ENCODE data around the gene CPLANE1. TPM values are rescaled to one million over a fixed set of nuclear protein-coding genes. Genes with fewer than 3 reads are reported as not detected.

CPLANE1 gene
- total RNA-seq, 1 donor from 2014 or later, result 23.1 TPM

DNA sequence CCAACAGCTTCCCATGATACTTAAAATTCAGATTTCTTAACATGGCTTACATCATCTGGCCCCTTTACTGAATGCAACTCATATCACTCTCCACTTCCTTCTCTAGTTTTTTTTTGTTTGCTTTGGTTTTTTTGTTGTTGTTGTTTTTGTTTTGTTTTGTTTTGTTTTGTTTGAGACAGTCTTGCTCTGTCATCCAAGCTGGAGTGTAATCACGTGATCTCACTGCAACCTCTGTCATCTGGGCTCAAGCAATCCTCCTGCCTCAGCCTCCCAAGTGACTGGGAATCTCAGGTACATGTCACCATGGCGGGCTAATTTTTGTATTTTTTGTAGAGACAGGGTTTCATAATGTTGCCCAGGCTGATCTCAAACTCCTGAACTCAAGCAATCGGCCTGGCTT lies 41.4 kb downstream of the CPLANE1 start:
- TF ChIP-seq, protein P1, sequence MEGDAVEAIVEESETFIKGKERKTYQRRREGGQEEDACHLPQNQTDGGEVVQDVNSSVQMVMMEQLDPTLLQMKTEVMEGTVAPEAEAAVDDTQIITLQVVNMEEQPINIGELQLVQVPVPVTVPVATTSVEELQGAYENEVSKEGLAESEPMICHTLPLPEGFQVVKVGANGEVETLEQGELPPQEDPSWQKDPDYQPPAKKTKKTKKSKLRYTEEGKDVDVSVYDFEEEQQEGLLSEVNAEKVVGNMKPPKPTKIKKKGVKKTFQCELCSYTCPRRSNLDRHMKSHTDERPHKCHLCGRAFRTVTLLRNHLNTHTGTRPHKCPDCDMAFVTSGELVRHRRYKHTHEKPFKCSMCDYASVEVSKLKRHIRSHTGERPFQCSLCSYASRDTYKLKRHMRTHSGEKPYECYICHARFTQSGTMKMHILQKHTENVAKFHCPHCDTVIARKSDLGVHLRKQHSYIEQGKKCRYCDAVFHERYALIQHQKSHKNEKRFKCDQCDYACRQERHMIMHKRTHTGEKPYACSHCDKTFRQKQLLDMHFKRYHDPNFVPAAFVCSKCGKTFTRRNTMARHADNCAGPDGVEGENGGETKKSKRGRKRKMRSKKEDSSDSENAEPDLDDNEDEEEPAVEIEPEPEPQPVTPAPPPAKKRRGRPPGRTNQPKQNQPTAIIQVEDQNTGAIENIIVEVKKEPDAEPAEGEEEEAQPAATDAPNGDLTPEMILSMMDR (conservative IDR thresholded peaks at IDR 0.05), result no peak
- H3K4me1 Mint-ChIP-seq (ENCODE audit: unreplicated experiment), result no peaks in the 10 kb centered on the region
- no peak for DNase-seq (ENCODE audit: extremely low spot score, unreplicated experiment)
- H3K27ac Mint-ChIP-seq, result no peak overlapping the region
- H3K9me3 Mint-ChIP-seq, result no peaks in the 10 kb centered on the region
- H3K27me3 Mint-ChIP-seq, result no peaks in the 10 kb centered on the region
- H3K36me3 Mint-ChIP-seq, result peaks cover 26% of the 10 kb centered on the region
- no peak overlapping the region for H3K4me3 Mint-ChIP-seq

- Mint-ChIP-seq H3K4me1 (ENCODE audit: unreplicated experiment) (no peaks in the 10 kb centered on the region), H3K27ac (no peak overlapping the region), H3K9me3 (no peaks in the 10 kb centered on the region), H3K36me3 (peaks cover 21% of the 10 kb centered on the region), H3K27me3 (no peaks in the 10 kb centered on the region), H3K4me3 (no peak overlapping the region)
- no peak for DNase-seq (ENCODE audit: extremely low spot score, unreplicated experiment)
- TF ChIP-seq, protein P1 (conservative IDR thresholded peaks at IDR 0.05), result no peak
These were observed 42.4 kb downstream of the CPLANE1 start for GRCh38 chr5:37206736-37207135.

- no peak overlapping the region for H3K4me3 Mint-ChIP-seq
- TF ChIP-seq, protein P1 (conservative IDR thresholded peaks at IDR 0.05), result no peak
- H3K9me3 Mint-ChIP-seq, result no peaks in the 10 kb centered on the region
- H3K27ac Mint-ChIP-seq, result no peak overlapping the region
- H3K36me3 Mint-ChIP-seq, result peaks cover 11% of the 10 kb centered on the region
- no peaks in the 10 kb centered on the region for H3K4me1 Mint-ChIP-seq (ENCODE audit: unreplicated experiment)
- DNase-seq (ENCODE audit: extremely low spot score, unreplicated experiment), result no peak
- no peaks in the 10 kb centered on the region for H3K27me3 Mint-ChIP-seq
These were observed 50.3 kb downstream of the CPLANE1 start for GRCh38 chr5:37198842-37199241.

DNA sequence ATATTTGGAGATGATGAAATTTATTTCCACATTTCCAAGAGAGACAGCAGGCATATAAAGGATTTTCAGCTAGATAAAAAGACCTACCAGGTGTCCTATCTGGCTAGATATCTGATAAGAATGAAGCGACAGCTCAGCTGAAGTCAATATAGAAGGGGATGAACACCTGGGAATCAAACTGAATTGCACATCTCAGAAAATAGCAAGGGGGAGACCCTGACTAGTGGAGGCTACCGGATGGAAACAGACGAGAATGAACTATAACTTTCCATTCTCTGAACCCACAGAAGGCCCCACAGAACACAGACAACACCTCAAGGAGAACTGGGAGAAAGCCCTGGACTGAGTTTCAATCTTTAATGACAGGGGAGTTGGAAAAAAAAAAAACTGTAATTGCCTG lies 51.1 kb downstream of the CPLANE1 start:
- TF ChIP-seq, protein P1 (conservative IDR thresholded peaks at IDR 0.05), result no peak
- Mint-ChIP-seq H3K36me3 (peaks cover 11% of the 10 kb centered on the region), H3K4me3 (no peak overlapping the region), H3K27ac (no peak overlapping the region), H3K27me3 (no peaks in the 10 kb centered on the region), H3K4me1 (ENCODE audit: unreplicated experiment) (no peaks in the 10 kb centered on the region), H3K9me3 (no peaks in the 10 kb centered on the region)
- DNase-seq (ENCODE audit: extremely low spot score, unreplicated experiment), result no peak

GRCh38 chr5:37197340-37198050 lies 51.7 kb downstream of the CPLANE1 start:
- Mint-ChIP-seq H3K36me3 (peaks cover 11% of the 10 kb centered on the region), H3K4me1 (ENCODE audit: unreplicated experiment) (no peaks in the 10 kb centered on the region), H3K27ac (no peak overlapping the region), H3K27me3 (no peaks in the 10 kb centered on the region), H3K4me3 (no peak overlapping the region), H3K9me3 (no peaks in the 10 kb centered on the region)
- no peak for DNase-seq (ENCODE audit: extremely low spot score, unreplicated experiment)
- TF ChIP-seq, protein P1 (conservative IDR thresholded peaks at IDR 0.05), result no peak

All from type B pancreatic cell (in vitro differentiated cells).